HEK293T (cell line): ENCODE data around the gene SLC39A13.

Experiments
- ARNT ChIP-seq: fragments of 450-650 bp; IDR thresholded peaks from 2 replicates; pipeline ENCODE4 v1.6.1; 2017; ENCODE audit warnings: mild to moderate bottlenecking
- BHLHE40 ChIP-seq: fragments of 450-650 bp; IDR thresholded peaks from 2 replicates; pipeline ENCODE4 v1.6.1; 2016; ENCODE audit warnings: mild to moderate bottlenecking, moderate library complexity, borderline replicate concordance
- CTBP1 ChIP-seq: fragments of 450-650 bp; IDR thresholded peaks from 2 replicates; pipeline ENCODE4 v1.6.1; 2016; ENCODE audit warnings: borderline replicate concordance
- ELF4 ChIP-seq: fragments of 450-650 bp; IDR thresholded peaks from 2 replicates; pipeline ENCODE4 v1.6.1; 2017; ENCODE audit warnings: antibody characterized with exemption
- FOXK2 ChIP-seq: fragments of 450-650 bp; IDR thresholded peaks from 2 replicates; pipeline ENCODE4 v1.6.1; 2016; ENCODE audit warnings: mild to moderate bottlenecking
- HDGF ChIP-seq: fragments of 450-650 bp; IDR thresholded peaks from 2 replicates; pipeline ENCODE4 v1.6.1; 2017; ENCODE audit warnings: antibody characterized with exemption, borderline replicate concordance
- SUZ12 ChIP-seq: fragments of 450-650 bp; IDR thresholded peaks from 2 replicates; pipeline ENCODE4 v1.6.1; 2016; ENCODE audit warnings: mild to moderate bottlenecking
- ZNF384 ChIP-seq: fragments of 450-650 bp; IDR thresholded peaks from 2 replicates; pipeline ENCODE4 v1.6.1; 2016

DNA sequence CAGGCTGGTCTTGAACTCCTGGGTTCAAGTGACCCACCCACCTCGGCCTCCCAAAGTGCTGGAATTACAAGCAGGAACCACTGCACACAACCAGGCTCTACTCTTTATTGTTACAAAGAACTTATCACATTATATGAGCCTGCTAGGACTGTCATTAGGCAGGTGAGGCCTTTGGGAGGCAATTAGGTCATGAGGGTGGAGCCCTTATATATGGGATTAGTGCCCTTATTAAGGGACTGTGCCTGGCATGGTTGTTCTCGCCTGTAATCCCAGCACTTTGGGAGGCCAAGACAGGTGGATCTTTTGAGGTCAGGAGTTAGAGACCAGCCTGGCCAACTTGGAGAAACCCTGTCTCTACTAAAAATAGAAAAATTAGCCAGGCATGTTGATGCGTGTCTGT is 28.3 kb downstream of the SLC39A13 start:
- TF ChIP-seq ZNF384, result no peak
- TF ChIP-seq ELF4, result no peak
- TF ChIP-seq SUZ12, result no peak
- no peak for TF ChIP-seq CTBP1
- TF ChIP-seq BHLHE40, result no peak
- no peak for TF ChIP-seq FOXK2
- no peak for TF ChIP-seq HDGF
- TF ChIP-seq ARNT, result no peak
